HepG2 (cell line): ENCODE results near the gene DGAT2. TPM values are rescaled to one million over a fixed set of nuclear protein-coding genes. Genes with fewer than 3 reads are reported as not detected.

ENCODE experiments used
- ATF7 ChIP-seq, 2 experiments: fragments of 450-650 bp in 1 of 2; sonication (generic) in 1 of 2; formaldehyde crosslinking in 1 of 2; IDR thresholded peaks; 2 replicates each; pipeline versions ENCODE4 v1.4.0 to v1.6.1; 2016 to 2020; ENCODE audit warnings: antibody characterized with exemption in 1 of 2, mild to moderate bottlenecking in 1 of 2, missing genetic modification reagents in 1 of 2
- CTCF ChIP-seq: sonication (generic); formaldehyde crosslinking; IDR thresholded peaks from 2 replicates; pipeline ENCODE4 v1.5.0; 2020; ENCODE audit warnings: mild to moderate bottlenecking, missing genetic modification reagents, moderate library complexity
- FOXM1 ChIP-seq: sonication (generic); formaldehyde crosslinking; IDR thresholded peaks from 2 replicates; pipeline ENCODE4 v1.5.0; 2020; ENCODE audit warnings: missing genetic modification reagents
- REST ChIP-seq, 2 experiments: IDR thresholded peaks; 2 replicates each; pipeline ENCODE4 v1.6.1; 2011 to 2012; ENCODE audit warnings: low read length in 2 of 2, borderline replicate concordance in 1 of 2, low read depth in 1 of 2, mild to moderate bottlenecking in 1 of 2, moderate library complexity in 1 of 2
- SRF ChIP-seq: IDR thresholded peaks from 2 replicates; pipeline ENCODE4 v1.6.1; 2011; ENCODE audit warnings: mild to moderate bottlenecking, low read depth, low read length, moderate library complexity
- TIGD3 ChIP-seq: sonication (generic); formaldehyde crosslinking; IDR thresholded peaks from 2 replicates; pipeline ENCODE4 v1.5.1; 2020; ENCODE audit warnings: mild to moderate bottlenecking, missing genetic modification reagents, borderline replicate concordance
- ZBTB3 ChIP-seq: sonication (generic); formaldehyde crosslinking; IDR thresholded peaks from 2 replicates; pipeline ENCODE4 v1.4.0; 2020; ENCODE audit warnings: low read depth, mild to moderate bottlenecking, moderate library complexity, missing genetic modification reagents, borderline replicate concordance
- ZBTB40 ChIP-seq, 2 experiments: fragments of 450-650 bp in 1 of 2; sonication (generic) in 1 of 2; formaldehyde crosslinking in 1 of 2; IDR thresholded peaks; 2 replicates each; pipeline versions ENCODE4 v1.6.1 to v1.8.0; 2016 to 2022; ENCODE audit warnings: antibody characterized with exemption in 1 of 2, mild to moderate bottlenecking in 1 of 2, missing genetic modification reagents in 1 of 2
- ZNF274 ChIP-seq: sonication (generic); formaldehyde crosslinking; IDR thresholded peaks from 2 replicates; pipeline ENCODE4 v1.5.1; 2020; ENCODE audit warnings: mild to moderate bottlenecking, missing genetic modification reagents
- ZNF382 ChIP-seq: sonication (generic); formaldehyde crosslinking; IDR thresholded peaks from 2 replicates; pipeline ENCODE4 v1.5.0; 2020; ENCODE audit warnings: missing genetic modification reagents, mild to moderate bottlenecking, borderline replicate concordance
- polyA plus RNA-seq, 8 experiments: library from polyadenylated mRNA; depleted of rRNA in 3 of 8; stranded (reverse) in 7 of 8; unstranded in 1 of 8; fragments of >200 nt; fragmentation: Illumina TruSeq in 4 of 8; extraction: Trizol in 4 of 8; gene quantifications; 2 replicates each; pipeline versions ENCODE4 v1.2.1 to v1.2.3, GENCODE V29; 2011 to 2016; ENCODE audit warnings: low read depth in 4 of 8, missing spikeins in 1 of 8, mixed read lengths in 1 of 8; ENCODE audit not compliant: insufficient read depth in 1 of 8
- total RNA-seq, 5 experiments: library from RNA; depleted of rRNA; stranded (reverse); fragments of >200 nt; fragmentation: Illumina TruSeq; extraction: Trizol; gene quantifications; 2 replicates each; pipeline ENCODE4 v1.2.3, GENCODE V29; 2016; ENCODE audit warnings: low read depth in 1 of 5

DGAT2 gene
- total and polyA plus RNA-seq, 2 of the 13 experiments (the other 11 are each of a cell fraction or from before 2014, with no cell fraction given) = 39.0 to 65.6 TPM

- TF ChIP-seq CTCF (CRISPR knock-in tag) = peak; percentile 95
- no peak for TF ChIP-seq SRF
- TF ChIP-seq ZBTB3 (CRISPR knock-in tag) = 0 out of 2 replicates have a peak, but pooled peaks have one; percentile 68
- TF ChIP-seq ATF7 (IDR thresholded peaks at IDR 0.05) = peak; percentile 82
- no peak for TF ChIP-seq ATF7 (CRISPR knock-in tag; IDR thresholded peaks at IDR 0.05)
- TF ChIP-seq ZNF274 = peak; percentile 94
- TF ChIP-seq FOXM1 (CRISPR knock-in tag) = no peak
- TF ChIP-seq TIGD3 (CRISPR knock-in tag) = no peak
- TF ChIP-seq ZBTB40 (IDR thresholded peaks at IDR 0.05) = no peak
- no peak; the same call in none of the 2 replicates for TF ChIP-seq ZBTB40 (CRISPR knock-in tag; IDR thresholded peaks at IDR 0.05)
- TF ChIP-seq ZNF382 (CRISPR knock-in tag) = no peak
- TF ChIP-seq REST (IDR thresholded peaks at IDR 0.05; ENCODE audit: borderline replicate concordance in 1 of 2, low read depth in 1 of 2, low read length in 2 of 2) = no peak
Measured at GRCh38 chr11:75768112-75768908, at the start of gene DGAT2 (continued).
